IPS-NIHi11 (cell line): ENCODE measurements around the gene HSBP1L1.

Source experiments
- DNase-seq: peaks from one replicate; pipeline ENCODE4 v3.0.0; 2012; ENCODE audit warnings: mixed read lengths, low spot score

Gene HSBP1L1

GRCh38 chr18:79961527-79962291 is 2.7 kb upstream of the HSBP1L1 start:
- no peak for DNase-seq

DNA sequence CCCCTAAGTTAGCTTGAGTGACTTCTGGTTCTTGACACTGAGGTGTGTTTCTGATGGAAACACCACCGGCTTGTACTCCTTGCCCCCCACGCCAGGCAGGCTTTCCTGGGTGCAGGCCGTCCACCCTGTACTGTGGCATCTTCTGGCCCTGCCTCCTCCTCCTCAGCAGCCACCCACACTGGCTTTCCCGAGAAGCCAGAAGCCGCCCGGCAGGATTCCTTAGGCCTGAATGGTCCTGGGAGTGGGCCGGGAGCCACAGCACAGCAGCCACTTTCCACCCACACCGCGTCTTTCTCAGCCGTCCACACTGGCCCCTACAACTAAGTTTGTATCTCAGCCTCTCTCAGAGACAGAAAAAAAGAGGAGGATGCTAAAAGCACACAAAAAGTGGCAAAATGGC is 2.1 kb upstream of the HSBP1L1 start:
- DNase-seq = peak; percentile 46

- DNase-seq = no peak
Observed at GRCh38 chr18:79962835-79963657, 1.4 kb upstream of the HSBP1L1 start.

DNA sequence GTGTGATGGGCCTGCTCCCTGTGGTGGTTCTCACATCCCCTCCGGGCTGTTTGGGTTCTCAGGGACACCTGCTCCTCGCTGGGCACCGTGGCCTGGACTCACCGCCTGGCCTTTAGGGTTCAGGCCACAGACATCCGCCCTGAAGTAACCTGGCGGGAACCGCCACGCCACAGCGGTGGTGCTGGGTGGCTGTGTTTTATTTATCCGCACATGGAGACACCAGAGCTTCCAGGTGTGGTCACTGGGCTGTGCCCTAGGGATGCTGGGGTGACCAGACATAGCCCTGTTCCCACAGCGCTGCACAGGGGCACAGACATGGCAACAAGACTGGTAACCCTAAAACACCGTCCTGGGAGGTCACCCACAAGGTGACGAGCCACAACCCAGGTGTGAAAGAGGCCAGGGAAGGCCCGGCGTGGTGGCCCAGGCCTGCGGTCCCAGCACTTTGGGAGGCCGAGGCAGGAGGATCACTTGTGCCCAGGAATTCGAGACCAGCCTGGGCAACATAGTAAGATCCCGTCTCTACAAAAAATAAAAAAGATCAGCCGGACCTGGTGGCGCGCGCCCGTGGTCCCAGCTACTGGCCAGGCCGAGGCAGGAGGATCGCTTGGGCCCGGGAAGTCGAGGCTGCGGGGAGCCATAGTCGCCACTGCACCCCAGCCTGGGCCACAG is 649 bp upstream of the HSBP1L1 start:
- no peak for DNase-seq

DNA sequence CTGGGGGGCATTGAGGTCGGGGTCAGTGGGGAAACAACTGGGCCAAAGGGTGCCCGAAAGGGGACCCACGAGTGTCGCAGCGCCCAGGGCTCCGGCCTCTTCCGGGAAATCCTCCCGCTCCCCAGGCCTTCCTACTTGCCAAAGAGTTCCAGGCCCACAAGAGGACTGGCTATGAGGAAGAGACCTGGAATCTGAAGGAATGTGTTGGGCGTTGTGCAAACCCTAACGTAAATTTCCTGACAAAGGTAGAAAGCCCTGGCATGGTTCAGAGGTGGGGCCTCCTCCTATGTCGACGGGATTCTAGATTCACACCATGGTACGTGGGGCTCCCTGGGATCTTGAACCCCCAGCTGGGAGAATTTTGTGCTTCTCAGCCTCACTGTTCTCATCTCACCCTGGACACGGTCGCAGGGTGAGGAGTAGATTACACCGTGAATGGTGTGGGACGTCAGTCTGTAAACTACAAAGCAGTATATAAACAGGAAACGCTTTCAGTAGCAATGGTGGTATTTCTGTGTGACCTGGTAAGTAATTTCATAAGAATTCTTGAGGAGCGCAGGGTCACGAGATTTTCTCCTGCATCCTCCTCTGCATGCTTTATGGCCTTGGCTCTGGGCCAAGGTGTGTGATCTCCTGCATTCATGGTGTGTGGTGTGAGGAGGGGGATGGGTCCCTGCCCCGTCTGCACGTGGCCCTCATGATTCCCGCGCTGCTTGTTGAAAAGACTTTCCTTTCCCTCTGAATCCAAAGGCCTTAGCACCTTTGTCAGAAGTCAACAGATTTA is 868 bp downstream of the HSBP1L1 start:
- DNase-seq = peak; percentile 53

- no peak for DNase-seq
Observed at GRCh38 chr18:79970419-79971133, 6.1 kb downstream of the HSBP1L1 start.

- DNase-seq = no peak
Observed at GRCh38 chr18:79971211-79971952, 6.9 kb downstream of the HSBP1L1 start.

- DNase-seq = no peak
Observed at GRCh38 chr18:79971986-79972385, 7.5 kb downstream of the HSBP1L1 start.

- no peak for DNase-seq
Observed at GRCh38 chr18:79972720-79973119, 8.3 kb downstream of the HSBP1L1 start.

GRCh38 chr18:79973517-79973916 is 9.1 kb downstream of the HSBP1L1 start:
- DNase-seq = no peak

DNA sequence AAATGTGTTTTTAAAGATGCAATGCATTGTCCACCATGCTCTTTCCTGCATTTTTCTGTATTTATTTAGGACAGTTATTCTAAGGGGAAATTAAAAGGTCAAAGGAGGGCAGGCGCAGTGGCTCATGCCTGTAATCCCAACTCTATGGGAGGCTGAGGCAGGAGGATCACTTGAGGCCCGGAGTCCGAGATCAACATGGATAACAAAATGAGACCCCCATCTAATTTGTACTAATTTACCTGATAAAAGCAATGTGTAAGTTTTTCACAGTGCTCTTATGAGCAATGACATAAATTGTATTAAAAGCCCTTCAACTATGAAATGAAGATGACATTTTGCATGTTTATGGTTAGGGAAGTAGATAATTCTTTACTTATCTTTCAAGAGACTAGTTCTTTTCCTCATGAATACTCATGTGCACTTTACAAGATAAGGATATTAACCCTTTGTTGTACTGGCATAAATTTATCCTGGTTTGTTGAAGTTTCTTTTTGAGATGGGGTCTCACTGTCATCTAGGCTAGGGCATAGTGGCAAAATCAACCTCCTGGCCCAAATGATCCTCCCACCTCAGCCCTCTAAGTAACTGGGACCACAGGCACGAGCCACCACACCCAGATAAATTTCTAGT is 9.7 kb downstream of the HSBP1L1 start:
- no peak for DNase-seq

- DNase-seq = no peak
Observed at GRCh38 chr18:79975043-79975442, 10.6 kb downstream of the HSBP1L1 start.

- DNase-seq = no peak
Observed at GRCh38 chr18:79975985-79976680, 11.7 kb downstream of the HSBP1L1 start.

DNA sequence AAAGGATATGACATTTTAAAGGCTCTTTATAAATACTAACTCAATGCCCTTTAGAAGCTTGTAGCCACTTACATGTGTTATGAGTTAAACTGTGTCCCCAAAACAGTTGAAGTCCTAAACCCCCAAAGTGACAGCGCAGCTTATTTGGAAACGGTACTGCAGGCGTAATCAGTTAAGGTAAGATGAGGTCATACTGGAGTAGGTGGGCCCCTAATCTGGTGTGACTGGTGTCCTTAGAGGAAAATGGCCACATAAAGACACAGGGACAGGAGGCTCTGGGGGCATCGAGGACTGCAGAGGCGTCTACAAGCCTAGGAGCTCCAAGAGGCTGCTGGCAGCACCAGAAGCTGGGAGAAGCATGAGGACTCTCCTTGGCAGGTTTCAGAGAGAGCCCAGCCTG is 15.4 kb downstream of the HSBP1L1 start:
- DNase-seq = no peak

DNA sequence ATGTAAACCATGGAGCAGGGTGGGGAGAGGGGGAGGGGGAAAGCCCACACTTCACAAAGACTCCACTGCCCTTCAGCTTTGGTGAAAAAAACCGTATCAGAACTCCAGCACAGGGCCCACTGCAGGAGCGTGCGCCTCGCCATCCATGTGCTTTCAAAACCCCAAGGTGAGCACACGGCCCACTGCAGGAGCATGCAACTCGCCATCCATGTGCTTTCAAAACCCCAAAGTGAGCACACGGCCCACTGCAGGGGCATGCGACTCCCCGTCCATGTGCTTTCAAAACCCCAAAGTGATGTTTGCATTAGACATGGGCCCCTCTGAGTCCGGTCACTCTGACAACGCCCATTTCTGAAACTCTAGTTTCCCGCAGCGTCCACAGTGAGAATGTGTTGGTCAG is 16.1 kb downstream of the HSBP1L1 start:
- no peak for DNase-seq

- DNase-seq = no peak
Observed at GRCh38 chr18:79982736-79983135, 18.3 kb downstream of the HSBP1L1 start.

DNA sequence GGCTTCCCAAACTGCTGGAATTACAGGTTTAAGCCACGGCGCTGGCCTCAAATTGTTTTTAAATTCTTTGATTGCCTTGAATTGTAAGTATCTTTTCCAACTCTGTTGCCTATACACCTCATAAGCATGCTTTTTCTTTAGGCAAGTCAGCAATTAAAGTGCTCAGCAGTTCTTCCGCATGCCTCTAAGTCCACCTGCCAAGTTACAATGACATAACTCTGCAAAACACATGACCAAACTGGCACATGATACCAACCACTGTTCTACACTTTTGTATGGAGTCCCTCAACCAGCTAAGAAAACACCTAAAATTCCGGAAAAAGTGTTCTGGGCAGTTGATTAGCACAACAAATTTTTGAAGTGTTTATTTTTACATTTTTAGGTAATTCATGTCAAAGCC is 18.8 kb downstream of the HSBP1L1 start:
- DNase-seq = no peak

- DNase-seq = no peak
Observed at GRCh38 chr18:79983793-79984192, 19.4 kb downstream of the HSBP1L1 start.

GRCh38 chr18:79985172-79985571 is 20.7 kb downstream of the HSBP1L1 start:
- no peak for DNase-seq

GRCh38 chr18:79986726-79987125 is 22.3 kb downstream of the HSBP1L1 start:
- no peak for DNase-seq
